Parathyroid adenoma (tissue), 2 donors: Measurements from ENCODE around the gene NAPB.

ENCODE experiments used
- H2AFZ ChIP-seq: fragments of 300-600 bp; sonication (generic); one replicate; pipeline ENCODE4 v1.7.0; 2017; ENCODE audit warnings: antibody characterized with exemption, mild to moderate bottlenecking
- H3K27ac ChIP-seq: fragments of 300-600 bp; sonication (generic); one replicate; pipeline ENCODE4 v1.7.0; 2017
- H3K27me3 ChIP-seq: fragments of 300-600 bp; sonication (generic); one replicate; pipeline ENCODE4 v1.7.0; 2017; ENCODE audit warnings: low read length; ENCODE audit not compliant: control insufficient read depth, insufficient read depth
- H3K36me3 ChIP-seq: fragments of 300-600 bp; sonication (generic); one replicate; pipeline ENCODE4 v1.7.0; 2017; ENCODE audit warnings: low read length; ENCODE audit not compliant: control insufficient read depth, insufficient read depth
- H3K4me1 ChIP-seq: fragments of 300-600 bp; sonication (generic); one replicate; pipeline ENCODE4 v1.7.0; 2017; ENCODE audit warnings: control low read depth
- H3K4me2 ChIP-seq: fragments of 300-600 bp; sonication (generic); one replicate; pipeline ENCODE4 v1.7.0; 2017; ENCODE audit warnings: low read length
- H3K4me3 ChIP-seq: fragments of 300-600 bp; sonication (generic); one replicate; pipeline ENCODE4 v1.7.0; 2017; ENCODE audit warnings: low read depth, low read length
- H3K79me2 ChIP-seq: fragments of 300-600 bp; sonication (generic); one replicate; pipeline ENCODE4 v1.7.0; 2017; ENCODE audit warnings: control low read depth
- H3K9ac ChIP-seq: fragments of 300-600 bp; sonication (generic); one replicate; pipeline ENCODE4 v1.7.0; 2017; ENCODE audit warnings: mild to moderate bottlenecking
- H3K9me3 ChIP-seq: fragments of 300-600 bp; sonication (generic); one replicate; pipeline ENCODE4 v1.7.0; 2017; ENCODE audit warnings: low read length; ENCODE audit not compliant: control insufficient read depth
- TF ChIP-seq, protein P1 (sequence below): fragments of 300-600 bp; sonication (generic); IDR thresholded peaks from one replicate; pipeline ENCODE4 v1.7.0; 2017; ENCODE audit warnings: antibody characterized with exemption, mild to moderate bottlenecking
- donor health status: primary hyperparathyroidism.

NAPB gene

DNA sequence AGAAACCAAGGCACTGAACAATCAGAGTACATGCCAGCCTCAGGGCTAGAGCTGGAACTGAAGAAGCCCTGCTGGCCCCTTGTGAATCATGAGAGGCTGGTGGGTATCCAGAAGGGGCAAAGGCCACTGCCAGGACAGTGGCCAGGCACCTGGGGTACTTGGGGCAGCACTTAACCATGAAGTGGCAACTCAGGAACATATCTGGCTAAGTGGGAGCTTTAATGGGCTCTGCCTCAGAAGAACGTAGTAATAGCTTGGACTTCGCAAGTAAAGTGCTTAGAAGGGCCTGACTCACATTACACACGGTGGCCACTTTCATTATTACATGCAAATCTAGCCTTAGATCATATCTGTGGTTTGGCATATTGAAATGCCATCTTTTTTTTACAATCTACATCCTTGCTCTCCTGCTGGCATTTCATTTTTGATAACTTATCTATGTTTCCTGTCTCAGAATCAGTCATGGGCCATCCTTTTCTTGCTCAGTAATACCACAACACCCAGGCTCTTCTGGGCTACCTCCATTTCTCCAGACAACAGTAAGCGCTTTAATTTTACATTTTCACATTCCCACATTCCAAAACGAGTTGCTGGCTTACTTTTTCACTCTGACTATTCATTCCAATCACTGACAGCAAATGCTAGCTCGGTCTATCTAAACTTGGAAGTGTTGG is 21.6 kb downstream of the NAPB start:
- no peaks in the 10 kb centered on the region for H3K36me3 ChIP-seq
- no peaks in the 10 kb centered on the region for H3K27me3 ChIP-seq
- no peak overlapping the region for H3K4me2 ChIP-seq
- H2AFZ ChIP-seq = no peak overlapping the region
- H3K79me2 ChIP-seq = peaks cover 8% of the 10 kb centered on the region
- H3K4me3 ChIP-seq = no peak overlapping the region
- TF ChIP-seq, protein P1, sequence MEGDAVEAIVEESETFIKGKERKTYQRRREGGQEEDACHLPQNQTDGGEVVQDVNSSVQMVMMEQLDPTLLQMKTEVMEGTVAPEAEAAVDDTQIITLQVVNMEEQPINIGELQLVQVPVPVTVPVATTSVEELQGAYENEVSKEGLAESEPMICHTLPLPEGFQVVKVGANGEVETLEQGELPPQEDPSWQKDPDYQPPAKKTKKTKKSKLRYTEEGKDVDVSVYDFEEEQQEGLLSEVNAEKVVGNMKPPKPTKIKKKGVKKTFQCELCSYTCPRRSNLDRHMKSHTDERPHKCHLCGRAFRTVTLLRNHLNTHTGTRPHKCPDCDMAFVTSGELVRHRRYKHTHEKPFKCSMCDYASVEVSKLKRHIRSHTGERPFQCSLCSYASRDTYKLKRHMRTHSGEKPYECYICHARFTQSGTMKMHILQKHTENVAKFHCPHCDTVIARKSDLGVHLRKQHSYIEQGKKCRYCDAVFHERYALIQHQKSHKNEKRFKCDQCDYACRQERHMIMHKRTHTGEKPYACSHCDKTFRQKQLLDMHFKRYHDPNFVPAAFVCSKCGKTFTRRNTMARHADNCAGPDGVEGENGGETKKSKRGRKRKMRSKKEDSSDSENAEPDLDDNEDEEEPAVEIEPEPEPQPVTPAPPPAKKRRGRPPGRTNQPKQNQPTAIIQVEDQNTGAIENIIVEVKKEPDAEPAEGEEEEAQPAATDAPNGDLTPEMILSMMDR = no peak
- no peaks in the 10 kb centered on the region for H3K9me3 ChIP-seq
- H3K9ac ChIP-seq = no peak overlapping the region
- H3K27ac ChIP-seq = no peak overlapping the region
- peaks cover 16% of the 10 kb centered on the region for H3K4me1 ChIP-seq

DNA sequence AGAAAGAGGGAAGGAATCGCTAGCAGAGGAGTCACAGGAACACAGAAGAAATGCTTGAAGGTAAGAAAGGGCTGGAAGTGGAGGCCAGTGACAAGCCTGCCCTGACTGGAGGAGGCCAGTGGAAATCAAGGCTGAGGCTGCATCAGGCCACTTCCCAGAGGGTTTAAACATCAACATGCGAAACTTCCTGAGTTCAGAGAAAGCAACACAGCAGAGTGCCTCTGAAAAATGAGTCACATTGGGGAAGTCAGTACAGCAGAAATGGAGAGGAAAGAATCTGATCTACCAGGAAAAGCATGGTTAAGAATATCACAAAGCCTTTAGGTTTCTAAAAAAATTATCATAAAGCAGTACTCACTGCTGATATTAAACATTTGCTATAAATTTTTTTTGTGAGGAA is 23.3 kb downstream of the NAPB start:
- Histone ChIP-seq H3K9me3 (no peaks in the 10 kb centered on the region), H3K27ac (no peak overlapping the region), H3K27me3 (no peaks in the 10 kb centered on the region), H3K4me3 (no peak overlapping the region), H3K4me1 (peaks cover 10% of the 10 kb centered on the region), H3K36me3 (no peaks in the 10 kb centered on the region), H3K4me2 (no peak overlapping the region), H2AFZ (no peak overlapping the region), H3K9ac (no peak overlapping the region), H3K79me2 (peaks cover 12% of the 10 kb centered on the region)
- TF ChIP-seq, protein P1 = no peak

DNA sequence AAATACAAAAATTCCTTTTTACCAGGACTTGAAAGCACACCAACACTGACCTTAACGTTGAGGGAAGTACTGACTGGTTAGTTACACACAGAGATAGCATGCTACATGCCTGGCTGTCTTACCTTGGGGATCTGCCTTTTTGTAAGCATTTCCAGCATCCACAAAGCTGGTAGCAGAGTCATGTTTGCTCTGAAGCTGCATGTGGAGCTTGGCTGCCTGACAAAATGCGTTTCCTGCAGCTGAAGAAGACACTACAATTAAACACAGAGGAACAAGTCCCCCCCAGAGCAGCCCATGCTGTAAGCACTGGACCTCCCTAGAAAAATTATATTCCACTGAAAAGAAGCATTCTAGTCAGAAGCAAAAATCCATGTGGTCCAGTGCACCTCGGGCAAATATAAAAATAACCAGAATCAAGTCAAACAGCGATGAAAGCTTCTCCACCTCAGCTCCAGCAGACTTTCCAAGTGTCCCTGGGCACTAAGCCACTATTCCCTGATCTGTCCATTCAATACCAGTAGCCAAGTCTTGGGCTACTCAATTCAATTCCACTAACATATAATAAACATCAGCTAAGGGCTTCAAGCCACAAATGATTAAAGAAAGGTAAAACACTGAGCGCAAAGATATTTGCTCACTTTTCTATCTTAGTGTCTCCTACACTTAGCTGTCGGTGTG is 24.2 kb downstream of the NAPB start:
- no peak overlapping the region for H3K4me3 ChIP-seq
- no peaks in the 10 kb centered on the region for H3K27me3 ChIP-seq
- H3K36me3 ChIP-seq = no peaks in the 10 kb centered on the region
- H3K4me1 ChIP-seq = peaks cover 10% of the 10 kb centered on the region
- no peak overlapping the region for H3K9ac ChIP-seq
- H3K79me2 ChIP-seq = peaks cover 6% of the 10 kb centered on the region
- TF ChIP-seq, protein P1 = no peak
- H2AFZ ChIP-seq = no peak overlapping the region
- no peak overlapping the region for H3K27ac ChIP-seq
- no peaks in the 10 kb centered on the region for H3K9me3 ChIP-seq
- no peak overlapping the region for H3K4me2 ChIP-seq

DNA sequence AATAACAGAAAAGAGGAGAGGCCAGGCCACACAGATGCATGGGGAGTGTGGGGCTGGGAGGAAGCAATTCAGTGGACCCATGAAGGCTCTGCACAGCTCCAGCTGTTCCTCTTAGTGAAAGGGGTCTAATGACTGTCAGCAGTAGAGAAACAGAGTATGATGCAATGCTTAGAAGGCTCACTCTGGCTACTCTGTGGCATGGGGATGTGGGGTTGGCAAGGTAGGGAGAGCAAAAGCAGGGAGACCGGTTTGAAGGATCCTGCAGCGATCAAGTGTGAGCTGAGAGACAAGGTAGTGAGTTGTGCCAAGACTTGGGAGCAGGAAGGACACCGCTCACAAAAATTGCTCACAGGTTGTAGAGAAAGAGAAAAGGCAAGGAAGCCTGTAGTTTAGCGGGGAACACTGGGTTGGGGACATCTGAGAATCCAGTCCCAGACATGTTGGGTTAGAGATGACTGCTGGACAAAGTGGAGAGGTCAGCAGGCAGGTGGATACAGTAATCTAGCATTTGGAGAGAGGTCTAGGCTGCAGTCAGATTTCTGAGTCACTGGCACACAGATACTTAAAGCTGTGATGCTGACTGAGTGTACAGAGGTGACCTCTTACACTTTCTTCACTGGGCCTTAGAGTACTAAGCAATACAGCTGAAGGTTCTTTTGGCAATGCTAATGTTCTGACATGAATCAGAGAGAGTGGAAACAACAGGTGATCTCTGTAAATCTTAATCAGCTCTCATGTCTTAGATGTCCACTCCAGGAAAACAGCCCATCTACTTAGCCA is 27.1 kb downstream of the NAPB start:
- no peaks in the 10 kb centered on the region for H3K4me1 ChIP-seq
- H3K36me3 ChIP-seq = no peaks in the 10 kb centered on the region
- no peak overlapping the region for H3K27ac ChIP-seq
- peaks cover 13% of the 10 kb centered on the region for H3K79me2 ChIP-seq
- no peaks in the 10 kb centered on the region for H3K27me3 ChIP-seq
- H2AFZ ChIP-seq = no peak overlapping the region
- H3K4me3 ChIP-seq = no peak overlapping the region
- H3K4me2 ChIP-seq = no peak overlapping the region
- H3K9ac ChIP-seq = no peak overlapping the region
- no peaks in the 10 kb centered on the region for H3K9me3 ChIP-seq
- TF ChIP-seq, protein P1 = no peak
